NCI-H82 treated with DMSO at 0.1 percent for 48 hours (cell line): ENCODE results near the gene HES5.

Experiments used
- DNase-seq: peaks from one replicate; lab custom pipeline; 2025; ENCODE audit not compliant: unreplicated experiment; lab: John Stamatoyannopoulos, UW

Gene HES5

GRCh38 chr1:2532485-2533160 is 2.6 kb upstream of the HES5 start:
- no peak for DNase-seq

- no peak for DNase-seq
Measured at GRCh38 chr1:2530513-2531361, 674 bp upstream of the HES5 start.

GRCh38 chr1:2528966-2529783 is 888 bp downstream of the HES5 start:
- DNase-seq: no peak

GRCh38 chr1:2528611-2528965 is 1.5 kb downstream of the HES5 start:
- no peak for DNase-seq

GRCh38 chr1:2528016-2528415 is 2.0 kb downstream of the HES5 start:
- DNase-seq: no peak

GRCh38 chr1:2527556-2527860 is 2.6 kb downstream of the HES5 start:
- DNase-seq: no peak

- DNase-seq: no peak
Measured at GRCh38 chr1:2526824-2527555, 3.1 kb downstream of the HES5 start.

GRCh38 chr1:2525920-2526823 is 3.9 kb downstream of the HES5 start, which contains the start of gene PANK4:
PANK4 (minus strand) TSS chr1:2526596; CDS start chr1:2526587, 9 bp downstream.
- DNase-seq: peak; percentile 84

GRCh38 chr1:2525572-2525919 is 4.5 kb downstream of the HES5 start:
- no peak for DNase-seq

- DNase-seq: no peak
Measured at GRCh38 chr1:2523891-2524609, 6.0 kb downstream of the HES5 start.

GRCh38 chr1:2523191-2523890 is 6.7 kb downstream of the HES5 start:
- no peak for DNase-seq

GRCh38 chr1:2522230-2522629 is 7.8 kb downstream of the HES5 start:
- no peak for DNase-seq

- no peak for DNase-seq
Measured at GRCh38 chr1:2520806-2521205, 9.3 kb downstream of the HES5 start.

GRCh38 chr1:2520206-2520605 is 9.9 kb downstream of the HES5 start:
- no peak for DNase-seq

- DNase-seq: no peak
Measured at GRCh38 chr1:2519729-2520128, 10.3 kb downstream of the HES5 start.

- no peak for DNase-seq
Measured at GRCh38 chr1:2519029-2519685, 10.9 kb downstream of the HES5 start.

GRCh38 chr1:2518528-2518927 is 11.5 kb downstream of the HES5 start:
- no peak for DNase-seq

GRCh38 chr1:2517966-2518365 is 12.1 kb downstream of the HES5 start:
- no peak for DNase-seq
